HG03521 (cell line): ENCODE measurements around the gene ITPRIPL2.

Source experiments
- ATAC-seq: cut with Tn5 transposase; IDR thresholded peaks from one replicate; pipeline ENCODE4 v1.9.1; 2021; ENCODE audit warnings: mild to moderate bottlenecking, moderate library complexity; ENCODE audit not compliant: unreplicated experiment

Gene ITPRIPL2

GRCh38 chr16:19118938-19119431 lies 5.2 kb downstream of the ITPRIPL2 start:
- no peak for ATAC-seq

DNA sequence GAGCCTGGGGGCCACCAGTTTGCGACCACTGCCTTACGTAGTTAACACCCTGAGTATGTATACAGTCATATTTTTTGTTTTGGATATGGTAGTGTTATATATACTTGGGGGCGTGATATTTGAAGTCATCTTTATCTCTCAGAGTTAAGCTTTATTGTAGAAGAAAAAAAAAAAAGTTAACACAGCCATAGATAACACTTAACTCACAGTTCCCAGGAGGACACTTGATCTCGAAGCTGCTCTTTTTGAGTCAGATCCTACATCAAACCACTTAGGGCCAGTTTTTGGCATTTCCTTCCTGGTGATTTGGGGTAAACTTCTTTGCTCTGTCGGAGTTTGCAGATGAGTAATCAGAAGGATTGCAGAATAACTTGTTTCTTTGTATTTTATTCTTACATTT lies 5.8 kb downstream of the ITPRIPL2 start:
- no peak for ATAC-seq

DNA sequence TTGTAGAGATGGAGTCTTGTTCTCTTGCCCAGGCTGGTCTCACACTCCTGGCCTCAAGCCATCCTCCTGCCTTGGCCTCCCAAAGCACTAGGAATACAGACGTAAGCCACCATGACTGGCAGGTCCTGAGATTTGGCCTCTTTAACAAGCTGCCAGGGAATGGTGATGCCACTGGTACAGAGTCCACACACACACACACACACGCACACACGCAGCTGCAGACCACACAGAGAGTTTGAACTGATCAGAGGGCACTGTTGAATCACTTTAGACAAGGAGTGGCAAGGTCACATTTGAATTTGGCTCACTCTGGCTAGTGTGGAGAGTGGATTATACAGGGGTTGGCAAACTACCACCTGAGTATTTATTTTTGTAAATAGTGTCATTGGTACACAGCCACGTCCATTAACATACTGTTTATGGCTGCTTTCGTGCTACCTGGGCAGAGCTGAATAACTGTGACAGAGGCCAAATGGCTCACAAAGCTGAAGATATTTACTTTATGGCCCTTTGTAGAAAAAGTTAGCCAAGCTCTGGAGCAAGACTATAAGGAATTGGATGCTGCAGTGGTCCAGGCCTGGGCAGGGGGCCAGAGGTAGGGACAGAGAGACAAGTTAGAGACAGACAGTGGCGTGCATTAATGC lies 9.9 kb downstream of the ITPRIPL2 start:
- no peak for ATAC-seq

- ATAC-seq, result no peak
Observed at GRCh38 chr16:19126300-19126699, 12.5 kb downstream of the ITPRIPL2 start.

GRCh38 chr16:19127205-19127604 lies 13.4 kb downstream of the ITPRIPL2 start:
- no peak for ATAC-seq

- ATAC-seq, result no peak
Observed at GRCh38 chr16:19127674-19128131, 13.9 kb downstream of the ITPRIPL2 start.

DNA sequence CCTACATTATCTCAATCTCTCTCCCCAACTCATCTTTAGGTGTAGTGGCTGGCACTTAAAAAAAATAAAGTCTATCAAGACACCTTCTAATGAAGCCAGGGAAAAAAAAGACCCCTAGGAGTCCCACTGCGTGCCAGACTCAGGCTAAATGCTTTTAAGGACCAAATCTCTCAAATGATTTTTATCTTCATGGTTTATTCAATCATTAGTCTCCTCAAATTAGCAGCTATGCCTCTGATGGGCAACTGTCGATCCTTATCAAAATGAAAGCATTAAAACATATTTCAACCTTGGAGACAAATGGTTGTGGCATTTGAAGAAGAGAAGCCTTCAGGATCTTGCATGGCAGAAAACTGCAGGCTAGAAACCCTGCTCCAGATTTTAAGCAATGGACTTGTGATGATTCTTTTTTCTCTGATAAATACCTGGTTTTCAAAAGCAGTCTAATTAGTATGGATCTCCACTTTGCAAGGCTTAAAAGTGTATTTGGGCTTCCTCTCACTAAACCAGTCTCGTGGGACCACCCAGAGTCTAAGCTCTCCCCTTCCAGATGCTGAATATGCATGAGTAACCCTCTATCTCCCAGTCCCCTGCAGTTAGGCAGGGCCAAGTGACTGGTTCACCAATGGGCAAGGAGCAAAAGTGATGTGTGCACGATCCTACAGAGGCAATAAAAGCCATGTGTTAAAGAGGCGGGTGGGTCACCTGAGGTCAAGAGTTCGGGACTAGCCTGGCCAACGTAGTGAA lies 14.9 kb downstream of the ITPRIPL2 start:
- no peak for ATAC-seq

GRCh38 chr16:19130385-19130784 lies 16.6 kb downstream of the ITPRIPL2 start:
- no peak for ATAC-seq

- no peak for ATAC-seq
Observed at GRCh38 chr16:19130852-19131824, 17.4 kb downstream of the ITPRIPL2 start.

DNA sequence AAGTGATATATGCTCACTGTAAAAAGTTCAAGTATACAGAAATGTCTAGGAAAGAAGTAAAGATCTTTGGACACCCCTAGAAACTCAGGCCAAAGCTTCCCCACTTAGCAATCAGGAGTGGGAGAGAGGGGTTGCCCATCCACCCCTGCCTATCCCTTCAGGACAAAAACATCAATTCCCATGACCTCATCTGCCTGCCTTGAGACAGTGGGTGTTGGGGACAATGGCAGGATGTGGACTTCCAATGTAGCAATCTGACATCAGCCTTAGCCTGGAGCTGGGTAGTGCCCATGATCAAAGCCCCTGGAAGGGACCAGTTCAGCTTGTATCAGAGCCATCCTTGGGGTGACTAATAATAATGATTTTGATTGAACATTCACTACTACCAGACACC lies 18.1 kb downstream of the ITPRIPL2 start:
- ATAC-seq, result no peak

DNA sequence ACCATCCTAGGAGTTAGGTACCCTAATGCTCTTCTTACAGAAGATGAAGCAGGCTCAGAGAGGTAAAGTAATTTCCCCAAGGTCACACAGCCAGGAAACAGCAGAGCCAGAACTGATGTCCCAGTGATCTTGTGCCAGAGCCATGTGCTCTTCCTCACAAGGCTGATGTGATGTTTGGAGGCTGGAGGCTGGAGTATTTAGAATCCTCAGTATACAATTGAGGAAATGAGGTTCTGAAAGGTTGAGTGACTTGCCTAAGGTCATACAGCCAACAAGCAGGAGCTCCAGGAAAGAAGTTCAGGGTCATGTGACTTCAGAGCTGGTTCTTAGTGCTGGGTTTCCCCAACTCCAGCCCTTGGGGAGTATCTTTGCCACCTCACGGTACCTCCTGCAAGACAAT lies 18.5 kb downstream of the ITPRIPL2 start:
- ATAC-seq, result no peak

GRCh38 chr16:19132898-19133297 lies 19.1 kb downstream of the ITPRIPL2 start:
- no peak for ATAC-seq

GRCh38 chr16:19133600-19133999 lies 19.8 kb downstream of the ITPRIPL2 start:
- ATAC-seq, result no peak

GRCh38 chr16:19135201-19135842 lies 21.6 kb downstream of the ITPRIPL2 start:
- no peak for ATAC-seq

DNA sequence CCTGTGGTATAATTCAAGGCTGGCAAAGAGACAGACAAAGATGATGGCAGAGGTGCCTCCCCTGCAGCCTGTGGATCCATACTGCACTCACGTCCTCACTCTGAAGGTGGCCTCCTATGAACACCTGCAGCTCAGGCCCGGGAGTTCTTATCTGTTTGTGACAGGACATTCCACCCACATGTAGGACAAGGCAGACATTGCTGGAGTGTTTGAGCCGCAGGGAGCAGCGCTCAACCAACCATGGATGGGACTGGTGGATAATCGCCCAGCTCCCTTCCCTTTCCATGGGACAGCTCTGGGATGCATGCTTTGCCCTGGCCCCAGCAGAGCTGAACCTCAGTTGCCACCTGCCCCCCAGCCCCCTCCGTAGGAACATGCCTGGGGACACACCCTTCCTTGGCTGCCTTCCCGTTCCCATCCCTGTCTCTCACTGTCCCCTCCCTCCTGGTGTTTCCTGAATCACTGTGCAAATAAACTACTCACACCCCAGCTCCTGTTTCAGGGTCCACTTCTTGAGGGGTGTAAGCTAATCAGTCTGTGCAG lies 22.2 kb downstream of the ITPRIPL2 start:
- no peak for ATAC-seq

GRCh38 chr16:19136549-19137196 lies 22.9 kb downstream of the ITPRIPL2 start:
- ATAC-seq, result no peak

GRCh38 chr16:19137201-19138128 lies 23.7 kb downstream of the ITPRIPL2 start:
- no peak for ATAC-seq

DNA sequence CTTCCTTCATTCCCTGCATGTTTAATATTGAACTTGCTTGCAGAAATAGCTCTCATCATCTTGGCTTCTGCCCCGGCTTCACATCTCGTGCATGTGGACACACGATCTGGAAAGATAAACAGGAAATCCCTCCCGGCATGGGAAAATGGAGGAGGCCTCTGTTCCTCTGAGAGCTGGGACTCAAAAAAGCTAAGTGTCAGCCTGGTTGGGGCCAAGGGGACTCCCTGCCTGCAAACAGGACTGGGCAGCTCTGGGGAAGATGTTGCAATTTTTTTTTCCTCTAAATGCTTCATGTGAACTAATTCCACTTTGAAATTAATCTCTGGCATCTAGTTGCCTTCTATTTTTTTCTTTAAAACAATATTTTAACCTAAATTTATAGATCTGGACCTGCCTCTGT lies 24.8 kb downstream of the ITPRIPL2 start:
- ATAC-seq, result no peak
